Prostate gland (tissue), 2 donors: Measurements from ENCODE around the gene DGCR8.

ENCODE experiments used
- POLR2AphosphoS5 ChIP-seq: sonication (generic); formaldehyde crosslinking; IDR thresholded peaks from one replicate; pipeline ENCODE4 v1.6.1; 2017; ENCODE audit warnings: antibody characterized with exemption
- TF ChIP-seq, protein P1 (sequence below), 4 experiments: fragments of 200-600 bp in 2 of 4; fragments of 450-650 bp in 2 of 4; sonication (generic) in 2 of 4; IDR thresholded peaks; 1 replicate in 3 of 4; 2 replicates in 1 of 4; pipeline ENCODE4 v1.5.1; 2016 to 2019; ENCODE audit warnings: antibody characterized with exemption in 4 of 4, mild to moderate bottlenecking in 2 of 4, moderate library complexity in 2 of 4

DNA sequence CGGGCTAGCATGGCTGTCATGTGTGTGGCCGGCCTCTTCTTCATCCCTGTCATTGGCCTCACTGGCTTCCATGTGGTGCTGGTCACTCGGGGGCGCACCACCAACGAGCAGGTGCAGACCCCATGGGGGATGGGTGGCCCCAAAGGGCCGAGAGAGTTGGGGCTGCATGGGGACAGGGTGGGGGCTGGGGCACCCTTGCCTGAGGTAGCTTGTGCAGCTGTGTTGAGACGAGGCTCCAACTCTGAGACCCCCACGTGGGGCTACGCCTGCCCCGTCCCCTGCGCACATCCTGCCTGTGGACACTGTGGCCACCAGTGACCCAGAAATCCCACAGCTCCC lies 60.0 kb downstream of the DGCR8 start:
- TF ChIP-seq, protein P1, sequence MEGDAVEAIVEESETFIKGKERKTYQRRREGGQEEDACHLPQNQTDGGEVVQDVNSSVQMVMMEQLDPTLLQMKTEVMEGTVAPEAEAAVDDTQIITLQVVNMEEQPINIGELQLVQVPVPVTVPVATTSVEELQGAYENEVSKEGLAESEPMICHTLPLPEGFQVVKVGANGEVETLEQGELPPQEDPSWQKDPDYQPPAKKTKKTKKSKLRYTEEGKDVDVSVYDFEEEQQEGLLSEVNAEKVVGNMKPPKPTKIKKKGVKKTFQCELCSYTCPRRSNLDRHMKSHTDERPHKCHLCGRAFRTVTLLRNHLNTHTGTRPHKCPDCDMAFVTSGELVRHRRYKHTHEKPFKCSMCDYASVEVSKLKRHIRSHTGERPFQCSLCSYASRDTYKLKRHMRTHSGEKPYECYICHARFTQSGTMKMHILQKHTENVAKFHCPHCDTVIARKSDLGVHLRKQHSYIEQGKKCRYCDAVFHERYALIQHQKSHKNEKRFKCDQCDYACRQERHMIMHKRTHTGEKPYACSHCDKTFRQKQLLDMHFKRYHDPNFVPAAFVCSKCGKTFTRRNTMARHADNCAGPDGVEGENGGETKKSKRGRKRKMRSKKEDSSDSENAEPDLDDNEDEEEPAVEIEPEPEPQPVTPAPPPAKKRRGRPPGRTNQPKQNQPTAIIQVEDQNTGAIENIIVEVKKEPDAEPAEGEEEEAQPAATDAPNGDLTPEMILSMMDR (IDR thresholded peaks at IDR 0.05) = no peak
- TF ChIP-seq POLR2AphosphoS5 = no peak
